Fibroblast of mammary gland (primary cell): ENCODE data around the gene G6PC1.

Experiments
- DNase-seq: peaks from one replicate; pipeline ENCODE4 v3.0.0-alpha.2; 2010; ENCODE audit warnings: low read depth
- H3K4me3 ChIP-seq: 2 replicates; pipeline ENCODE4 v1.5.1; 2011; ENCODE audit warnings: low read depth, mild to moderate bottlenecking, low read length, moderate library complexity; ENCODE audit not compliant: control insufficient read depth
- CTCF ChIP-seq: conservative IDR thresholded peaks from 2 replicates; pipeline ENCODE4 v1.5.1; 2011; ENCODE audit warnings: low read depth, low read length, inconsistent platforms; ENCODE audit not compliant: control insufficient read depth, insufficient read depth

The G6PC1 gene

GRCh38 chr17:42937712-42938596, 37.4 kb downstream of the G6PC1 start:
- H3K4me3 ChIP-seq: no peak overlapping the region
- peak; percentile 66 for DNase-seq
- peak; percentile 78 for TF ChIP-seq CTCF

DNA sequence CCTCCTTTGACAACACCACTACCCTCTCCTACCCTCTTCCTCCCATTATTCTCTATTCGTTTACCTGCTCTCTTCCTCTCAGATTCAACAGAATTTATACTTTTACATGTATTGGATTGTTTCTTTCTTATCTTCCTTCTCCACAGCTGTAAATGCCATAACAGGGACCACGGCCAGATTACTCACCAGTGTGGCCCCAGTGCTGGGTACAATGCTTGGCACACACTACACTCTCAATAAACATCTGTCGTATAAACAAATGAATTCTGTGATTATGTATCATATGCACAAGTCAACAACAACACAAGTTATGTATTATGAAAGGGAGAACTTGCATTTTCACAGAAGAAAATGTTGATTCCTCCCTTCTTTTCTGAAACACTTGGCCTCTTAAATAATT, 43.6 kb downstream of the G6PC1 start:
- DNase-seq: peak; percentile 3
- H3K4me3 ChIP-seq: no peak overlapping the region
- TF ChIP-seq CTCF: no peak

- no peak overlapping the region for H3K4me3 ChIP-seq
- TF ChIP-seq CTCF: no peak
Measured at GRCh38 chr17:42946812-42947211, 46.2 kb downstream of the G6PC1 start.

GRCh38 chr17:42950044-42950783, 49.6 kb downstream of the G6PC1 start:
- H3K4me3 ChIP-seq: no peak overlapping the region
- peak; percentile 3 for DNase-seq
- no peak for TF ChIP-seq CTCF

More at GRCh38 chr17:42946812-42947211, 46.2 kb downstream of the G6PC1 start:
- no peak for DNase-seq
